Activated CD8-positive, alpha-beta T cell treated with anti-CD3 and anti-CD28 coated beads for 36 hours (primary cell): ENCODE data around the gene SLC35C1. TPM values are rescaled to one million over a fixed set of nuclear protein-coding genes. Genes with fewer than 3 reads are reported as not detected.

Experiments used
- ATAC-seq: fragments of 200-7000 bp; cut with Tn5 transposase; one replicate; pipeline ENCODE4 v1.10.0; 2021; ENCODE audit warnings: mild to moderate bottlenecking, moderate library complexity
- CTCF ChIA-PET: fragments of 350-600 bp; sonication (Branson Sonifier 250); formaldehyde crosslinking; loops from one replicate; lab custom pipeline; 2021; ENCODE audit warnings: antibody characterized with exemption; lab: Charles Lee
- POLR2A ChIA-PET: fragments of 350-600 bp; sonication (Branson Sonifier 250); formaldehyde crosslinking; loops from one replicate; lab custom pipeline; 2021; ENCODE audit warnings: antibody characterized with exemption; lab: Charles Lee
- DNase-seq: peaks from one replicate; pipeline ENCODE4 v3.0.0-alpha.2; 2020
- H3K27ac Mint-ChIP-seq: one replicate; pipeline ENCODE4 v1.8.0; 2021; ENCODE audit warnings: mild to moderate bottlenecking, mixed read lengths
- H3K27me3 Mint-ChIP-seq: one replicate; pipeline ENCODE4 v1.8.0; 2021; ENCODE audit warnings: mixed read lengths
- H3K36me3 Mint-ChIP-seq: one replicate; pipeline ENCODE4 v1.8.0; 2021; ENCODE audit warnings: low read depth, mixed read lengths
- H3K4me1 Mint-ChIP-seq: one replicate; pipeline ENCODE4 v1.8.0; 2021; ENCODE audit warnings: low read depth, mixed read lengths
- H3K4me3 Mint-ChIP-seq: one replicate; pipeline ENCODE4 v1.8.0; 2021; ENCODE audit warnings: mild to moderate bottlenecking, moderate library complexity, mixed read lengths
- H3K9me3 Mint-ChIP-seq: one replicate; pipeline ENCODE4 v1.8.0; 2021; ENCODE audit warnings: mixed read lengths
- CTCF ChIP-seq: fragments of 200-600 bp; IDR thresholded peaks from one replicate; pipeline ENCODE4 v1.8.0; 2022; ENCODE audit warnings: antibody characterized with exemption, mild to moderate bottlenecking
- intact Hi-C: fragments of 100-400 bp; cut with micrococcal nuclease; formaldehyde crosslinking; loops from one replicate; pipeline ENCODE4 v1.10.0; 2022
- total RNA-seq, 2 experiments: library from RNA; stranded (reverse); gene quantifications; one replicate each; pipeline ENCODE4 v1.2.3, GENCODE V29; 2021

Gene SLC35C1
- total RNA-seq, 2 experiments from 2014 or later: 9.3 to 9.4 TPM

DNA sequence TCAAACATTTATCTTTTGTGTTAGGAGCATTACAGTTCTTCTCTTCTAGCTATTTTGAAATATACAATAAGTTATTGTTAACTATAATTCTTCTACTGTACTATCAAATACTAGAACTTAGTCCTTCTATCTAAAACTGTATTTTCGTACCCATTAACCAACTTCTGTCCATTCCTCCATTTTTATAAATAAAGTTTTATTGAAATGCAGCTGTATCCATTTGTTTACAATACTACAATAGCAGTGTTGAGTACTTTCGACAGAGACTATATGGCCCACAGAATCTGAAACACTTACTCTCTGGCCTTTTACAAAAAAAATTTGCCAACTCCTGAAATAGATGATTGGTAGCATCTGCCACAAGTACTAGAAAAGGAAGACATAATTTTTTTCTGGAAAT, 4.7 kb upstream of the SLC35C1 start:
- H3K9me3 Mint-ChIP-seq: no peaks in the 10 kb centered on the region
- no peak overlapping the region for H3K4me3 Mint-ChIP-seq
- DNase-seq (no peak), ATAC-seq (no peak)
- H3K27ac Mint-ChIP-seq: no peak overlapping the region
- intact Hi-C loops: no loop called here
- TF ChIP-seq CTCF: no peak
- ChIA-PET POLR2A (no interaction called here), CTCF (interaction anchor here (1.6 kb wide), 1 partner anchor 28 kb away, joined by 15 read pairs; no protein-coding TSS in a partner anchor)
- no peaks in the 10 kb centered on the region for H3K27me3 Mint-ChIP-seq
- no peaks in the 10 kb centered on the region for H3K36me3 Mint-ChIP-seq
- H3K4me1 Mint-ChIP-seq: peaks cover 2% of the 10 kb centered on the region

DNA sequence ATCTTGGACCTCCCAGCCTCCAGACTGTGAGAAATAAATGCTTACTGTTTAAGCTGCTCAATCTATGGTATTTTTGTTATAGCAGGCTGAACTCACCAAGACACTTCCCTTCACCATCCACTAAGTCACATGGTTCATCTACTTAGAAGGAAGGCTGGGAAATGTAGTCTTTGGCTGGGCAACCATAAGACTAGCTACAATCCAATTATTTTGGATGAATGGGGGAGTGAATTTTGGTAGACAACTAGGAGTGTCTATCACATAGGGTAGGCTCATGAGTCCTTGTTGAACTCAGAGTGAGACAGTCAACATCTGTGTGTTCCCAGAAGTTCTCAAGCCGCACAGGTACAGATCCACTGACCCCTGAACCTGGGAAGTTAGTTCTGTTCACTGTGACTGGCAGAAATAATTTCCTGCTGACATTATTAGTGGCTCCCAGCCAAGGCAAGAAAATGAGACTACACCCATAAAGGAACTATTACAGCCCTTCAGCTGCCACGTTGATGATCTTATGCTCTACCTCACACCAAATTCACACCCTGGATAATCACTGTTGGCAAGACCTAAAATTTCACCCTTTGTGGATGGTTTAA, 3.1 kb upstream of the SLC35C1 start:
- DNase-seq: no peak
- intact Hi-C loops: no loop called here

DNA sequence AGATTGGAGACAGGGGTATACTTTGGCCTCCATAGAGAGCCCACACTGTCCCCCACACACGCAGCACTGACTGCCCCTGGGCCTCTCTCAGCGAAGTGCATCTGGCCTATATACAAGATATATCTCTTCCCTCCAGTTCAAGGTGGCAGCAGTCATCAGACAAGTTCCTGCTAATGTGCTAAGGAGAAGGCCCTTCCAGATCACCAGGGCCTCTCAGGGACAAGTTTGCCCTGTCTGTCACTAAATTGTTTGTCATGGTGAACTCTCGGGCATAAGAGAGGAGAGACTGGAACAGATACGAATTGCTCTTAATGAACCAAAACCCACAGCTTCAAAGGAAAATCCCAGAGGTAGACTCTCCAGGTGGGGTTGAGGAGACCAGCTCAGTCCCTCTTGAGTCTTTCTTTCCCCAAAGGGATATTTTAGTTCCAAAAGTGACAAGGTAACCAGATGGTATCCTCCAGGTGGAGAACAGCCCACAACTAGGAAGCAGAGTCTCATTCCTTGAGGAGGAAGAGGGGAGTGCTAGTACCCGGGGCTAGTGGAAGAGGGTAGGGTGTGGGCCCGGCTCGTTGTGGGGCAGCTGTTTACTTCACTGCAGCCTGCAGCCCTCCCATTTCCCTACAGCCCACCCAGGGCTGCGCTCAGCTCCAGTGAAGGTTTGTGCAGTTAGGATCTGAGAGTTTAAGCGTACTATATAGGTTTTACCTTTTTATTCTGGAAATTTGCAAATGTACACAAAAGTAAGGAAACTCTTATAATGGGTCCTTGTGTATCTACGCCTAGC, 2.2 kb upstream of the SLC35C1 start:
- H3K27ac Mint-ChIP-seq: no peak overlapping the region
- H3K36me3 Mint-ChIP-seq: peaks cover 7% of the 10 kb centered on the region
- H3K27me3 Mint-ChIP-seq: no peaks in the 10 kb centered on the region
- TF ChIP-seq CTCF: no peak
- no peak overlapping the region for H3K4me3 Mint-ChIP-seq
- DNase-seq (no peak), ATAC-seq (no peak)
- intact Hi-C loops: no loop called here
- ChIA-PET CTCF (interaction anchor here (1.2 to 3.4 kb wide), 2 partner anchors 31 to 57 kb away, joined by 3 to 22 read pairs; no protein-coding TSS in a partner anchor), POLR2A (interaction anchor here (0.7 to 1.4 kb wide), 3 partner anchors 40 to 1179 kb away, joined by 3 to 4 read pairs (median 3); no protein-coding TSS in a partner anchor)
- no peaks in the 10 kb centered on the region for H3K9me3 Mint-ChIP-seq
- H3K4me1 Mint-ChIP-seq: peaks cover 19% of the 10 kb centered on the region

More for the DNA sequence above, 3.1 kb upstream of the SLC35C1 start:
- no peak overlapping the region for H3K4me3 Mint-ChIP-seq
- no peak for ATAC-seq
- peaks cover 12% of the 10 kb centered on the region for H3K4me1 Mint-ChIP-seq
- no peak overlapping the region for H3K27ac Mint-ChIP-seq
- H3K9me3 Mint-ChIP-seq: no peaks in the 10 kb centered on the region
- no peaks in the 10 kb centered on the region for H3K27me3 Mint-ChIP-seq
- POLR2A ChIA-PET: no interaction called here
- no peak for TF ChIP-seq CTCF
- CTCF ChIA-PET: interaction anchor here (1.2 to 3.4 kb wide), 2 partner anchors 30 to 58 kb away, joined by 3 to 22 read pairs; no protein-coding TSS in a partner anchor
- peaks cover 3% of the 10 kb centered on the region for H3K36me3 Mint-ChIP-seq

- intact Hi-C loops: no loop called here
- DNase-seq (peak; percentile 72), ATAC-seq (peak; percentile 29)
- Mint-ChIP-seq H3K36me3 (peaks cover 11% of the 10 kb centered on the region), H3K4me3 (peak overlapping the region; percentile 91), H3K27me3 (no peaks in the 10 kb centered on the region), H3K27ac (peak overlapping the region; percentile 88), H3K4me1 (peaks cover 31% of the 10 kb centered on the region), H3K9me3 (no peaks in the 10 kb centered on the region)
- CTCF ChIA-PET: interaction anchor here (1.0 to 4.1 kb wide), 3 partner anchors 32 to 43 kb away, joined by 3 to 24 read pairs (median 22); no protein-coding TSS in a partner anchor
- POLR2A ChIA-PET: interaction anchor here (0.5 to 2.0 kb wide), 7 partner anchors 8 to 1406 kb away, joined by 3 to 7 read pairs (median 3); partner anchors contain the start of gene CRY2
- no peak for TF ChIP-seq CTCF
Observed at GRCh38 chr11:45803971-45804760, 783 bp upstream of the SLC35C1 start.
